ENCODE data around the gene TMEM18. TPM values are rescaled to one million over a fixed set of nuclear protein-coding genes. Genes with fewer than 3 reads are reported as not detected.
A peak's percentile ranks its signal among the peaks of the same experiment; 100 is the strongest.

Gene TMEM18
- total and polyA plus RNA-seq, 2 of the 13 experiments (the other 11 are each of a cell fraction or from before 2014, with no cell fraction given): 45.9 to 49.4 TPM

DNA sequence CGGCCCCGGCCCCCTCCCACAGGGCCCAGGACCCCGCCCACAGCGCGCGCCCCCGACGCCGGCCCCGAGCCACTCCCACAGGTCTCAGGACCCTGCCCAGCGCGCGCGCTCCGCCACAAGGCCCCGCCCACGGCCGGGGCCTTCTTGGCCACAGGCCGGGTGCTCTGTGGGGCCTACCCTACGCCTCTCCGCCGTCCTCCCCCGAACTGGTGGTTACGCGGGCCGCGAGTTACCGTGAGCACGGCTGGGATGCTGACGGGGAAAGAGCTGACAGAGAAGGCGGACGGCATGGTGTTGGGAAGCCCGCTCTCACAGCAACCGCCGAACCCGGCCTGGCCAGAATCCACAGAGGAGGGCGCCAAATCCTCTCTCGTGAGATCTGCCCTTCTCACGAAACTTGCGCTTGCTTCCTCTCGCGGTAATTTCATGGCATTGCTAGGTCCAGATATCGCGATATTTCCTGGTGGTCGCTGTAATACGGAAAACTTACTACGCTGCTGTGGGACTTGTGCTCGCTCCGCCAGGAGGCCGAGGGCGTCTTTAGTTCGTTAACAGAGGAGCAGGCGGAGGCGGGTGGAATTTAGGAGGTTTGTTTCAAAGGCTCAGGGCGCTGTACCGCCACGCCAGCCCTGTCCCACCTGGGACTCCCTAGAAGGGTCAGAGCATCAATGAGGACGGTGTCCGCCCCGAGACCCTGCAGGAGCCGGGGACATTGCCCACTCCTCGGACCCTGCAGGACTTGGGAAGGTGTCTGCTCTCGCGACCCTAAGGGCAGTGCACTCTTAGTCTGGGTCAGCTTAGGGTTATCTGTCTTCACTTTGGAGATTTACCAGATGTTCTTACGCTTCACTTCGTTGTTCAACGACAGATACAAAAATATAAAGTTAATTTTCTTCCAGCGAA, at the start of gene TMEM18 (continued):
- TF ChIP-seq RNF2 (conservative IDR thresholded peaks at IDR 0.05; ENCODE audit: low read depth) (peak; percentile 86), CHD2 (IDR thresholded peaks at IDR 0.05; ENCODE audit: low read depth, low read length) (peak; percentile 99), MIXL1 (CRISPR knock-in tag; IDR thresholded peaks at IDR 0.05) (peak; percentile 74), SOX6 (IDR thresholded peaks at IDR 0.05) (no peak), SOX6 (CRISPR knock-in tag; IDR thresholded peaks at IDR 0.05) (peak; percentile 82), ZEB1 (IDR thresholded peaks at IDR 0.05; ENCODE audit: insufficient replicate concordance, low read depth) (peak; percentile 75), ZSCAN31 (CRISPR knock-in tag; IDR thresholded peaks at IDR 0.05; ENCODE audit: low read depth) (peak; percentile 65; the same call in 1 of the 2 replicates), ZNF12 (CRISPR knock-in tag; IDR thresholded peaks at IDR 0.05) (peak; percentile 56), ZNF605 (CRISPR knock-in tag; IDR thresholded peaks at IDR 0.05) (peak; percentile 65), NCOA5 (CRISPR knock-in tag; IDR thresholded peaks at IDR 0.05) (no peak), ZNF597 (CRISPR knock-in tag; IDR thresholded peaks at IDR 0.05) (no peak), ZNF205 (CRISPR knock-in tag; IDR thresholded peaks at IDR 0.05) (peak; percentile 69; the same call in 1 of the 2 replicates), SP1 (IDR thresholded peaks at IDR 0.05) (peak; percentile 98), SP1 (CRISPR knock-in tag; IDR thresholded peaks at IDR 0.05) (peak; percentile 71; the same call in 1 of the 2 replicates), SMAD1 (CRISPR knock-in tag; IDR thresholded peaks at IDR 0.05; ENCODE audit: borderline replicate concordance, low read depth) (peak; percentile 86; the same call in 1 of the 2 replicates), EED (CRISPR knock-in tag; IDR thresholded peaks at IDR 0.05) (peak; percentile 40; the same call in 1 of the 2 replicates), ZBTB37 (CRISPR knock-in tag; IDR thresholded peaks at IDR 0.05) (peak; percentile 71; the same call in 1 of the 2 replicates), ZSCAN9 (CRISPR knock-in tag; IDR thresholded peaks at IDR 0.05; ENCODE audit: borderline replicate concordance) (peak; percentile 91), HDAC6 (IDR thresholded peaks at IDR 0.05; ENCODE audit: low read depth, low read length) (no peak), MAFF (IDR thresholded peaks at IDR 0.05; ENCODE audit: low read depth, low read length) (peak; percentile 1; the same call in 1 of the 2 replicates), BCL3 (CRISPR knock-in tag; IDR thresholded peaks at IDR 0.05) (peak; percentile 97)
- TF ChIP-seq, protein P1, sequence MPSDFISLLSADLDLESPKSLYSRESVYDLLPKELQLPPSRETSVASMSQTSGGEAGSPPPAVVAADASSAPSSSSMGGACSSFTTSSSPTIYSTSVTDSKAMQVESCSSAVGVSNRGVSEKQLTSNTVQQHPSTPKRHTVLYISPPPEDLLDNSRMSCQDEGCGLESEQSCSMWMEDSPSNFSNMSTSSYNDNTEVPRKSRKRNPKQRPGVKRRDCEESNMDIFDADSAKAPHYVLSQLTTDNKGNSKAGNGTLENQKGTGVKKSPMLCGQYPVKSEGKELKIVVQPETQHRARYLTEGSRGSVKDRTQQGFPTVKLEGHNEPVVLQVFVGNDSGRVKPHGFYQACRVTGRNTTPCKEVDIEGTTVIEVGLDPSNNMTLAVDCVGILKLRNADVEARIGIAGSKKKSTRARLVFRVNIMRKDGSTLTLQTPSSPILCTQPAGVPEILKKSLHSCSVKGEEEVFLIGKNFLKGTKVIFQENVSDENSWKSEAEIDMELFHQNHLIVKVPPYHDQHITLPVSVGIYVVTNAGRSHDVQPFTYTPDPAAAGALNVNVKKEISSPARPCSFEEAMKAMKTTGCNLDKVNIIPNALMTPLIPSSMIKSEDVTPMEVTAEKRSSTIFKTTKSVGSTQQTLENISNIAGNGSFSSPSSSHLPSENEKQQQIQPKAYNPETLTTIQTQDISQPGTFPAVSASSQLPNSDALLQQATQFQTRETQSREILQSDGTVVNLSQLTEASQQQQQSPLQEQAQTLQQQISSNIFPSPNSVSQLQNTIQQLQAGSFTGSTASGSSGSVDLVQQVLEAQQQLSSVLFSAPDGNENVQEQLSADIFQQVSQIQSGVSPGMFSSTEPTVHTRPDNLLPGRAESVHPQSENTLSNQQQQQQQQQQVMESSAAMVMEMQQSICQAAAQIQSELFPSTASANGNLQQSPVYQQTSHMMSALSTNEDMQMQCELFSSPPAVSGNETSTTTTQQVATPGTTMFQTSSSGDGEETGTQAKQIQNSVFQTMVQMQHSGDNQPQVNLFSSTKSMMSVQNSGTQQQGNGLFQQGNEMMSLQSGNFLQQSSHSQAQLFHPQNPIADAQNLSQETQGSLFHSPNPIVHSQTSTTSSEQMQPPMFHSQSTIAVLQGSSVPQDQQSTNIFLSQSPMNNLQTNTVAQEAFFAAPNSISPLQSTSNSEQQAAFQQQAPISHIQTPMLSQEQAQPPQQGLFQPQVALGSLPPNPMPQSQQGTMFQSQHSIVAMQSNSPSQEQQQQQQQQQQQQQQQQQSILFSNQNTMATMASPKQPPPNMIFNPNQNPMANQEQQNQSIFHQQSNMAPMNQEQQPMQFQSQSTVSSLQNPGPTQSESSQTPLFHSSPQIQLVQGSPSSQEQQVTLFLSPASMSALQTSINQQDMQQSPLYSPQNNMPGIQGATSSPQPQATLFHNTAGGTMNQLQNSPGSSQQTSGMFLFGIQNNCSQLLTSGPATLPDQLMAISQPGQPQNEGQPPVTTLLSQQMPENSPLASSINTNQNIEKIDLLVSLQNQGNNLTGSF (CRISPR knock-in tag; IDR thresholded peaks at IDR 0.05): peak; percentile 95

Data from HepG2 (cell line).